HCT116 (cell line): ENCODE measurements around the gene NFE2L2.

ENCODE experiments used
- EGR1 ChIP-seq: IDR thresholded peaks from 2 replicates; pipeline ENCODE4 v1.6.1; 2012; ENCODE audit warnings: low read depth
- EZH2 ChIP-seq: fragments of 200-600 bp; sonication (generic); IDR thresholded peaks from 2 replicates; pipeline ENCODE4 v1.6.1; 2017; ENCODE audit warnings: antibody characterized with exemption, mixed run types
- EZH2phosphoT487 ChIP-seq: fragments of 200-600 bp; IDR thresholded peaks from 2 replicates; pipeline ENCODE4 v1.6.1; 2018; ENCODE audit warnings: antibody characterized with exemption, borderline replicate concordance
- POLR2A ChIP-seq: IDR thresholded peaks from 2 replicates; pipeline ENCODE4 v1.7.0; 2011; ENCODE audit warnings: borderline replicate concordance; ENCODE audit not compliant: insufficient read depth, insufficient read length; ENCODE audit errors: extremely low read depth
- POLR2AphosphoS5 ChIP-seq: IDR thresholded peaks from 2 replicates; pipeline ENCODE4 v1.6.1; 2011; ENCODE audit warnings: mild to moderate bottlenecking, low read depth, low read length, moderate library complexity
- SRF ChIP-seq: IDR thresholded peaks from 2 replicates; pipeline ENCODE4 v1.6.1; 2012; ENCODE audit warnings: low read depth
- TCF7L2 ChIP-seq: IDR thresholded peaks from 2 replicates; pipeline ENCODE4 v1.7.0; 2011; ENCODE audit warnings: borderline replicate concordance, inconsistent platforms; ENCODE audit not compliant: insufficient read depth, insufficient read length; ENCODE audit errors: extremely low read depth
- YY1 ChIP-seq: IDR thresholded peaks from 2 replicates; pipeline ENCODE4 v1.6.1; 2011; ENCODE audit warnings: low read length, low read depth, moderate library complexity, mild to moderate bottlenecking; ENCODE audit not compliant: insufficient replicate concordance; ENCODE audit errors: extremely low read depth
- ZNF274 ChIP-seq: fragments of 200-500 bp; sonication (Bioruptor generic); IDR thresholded peaks from 2 replicates; pipeline ENCODE4 v1.6.1; 2014; ENCODE audit warnings: mild to moderate bottlenecking, low read depth, low read length, inconsistent platforms
- TF ChIP-seq, protein P1 (sequence below), 3 experiments: fragments of 200-600 bp in 1 of 3; sonication (generic) in 1 of 3; IDR thresholded peaks in 2 of 3; conservative IDR thresholded peaks in 1 of 3; 2 replicates each; pipeline ENCODE4 v1.5.1; 2012 to 2017; ENCODE audit warnings: low read depth in 2 of 3, low read length in 2 of 3, antibody characterized with exemption in 1 of 3, borderline replicate concordance in 1 of 3, control low read depth in 1 of 3, mild to moderate bottlenecking in 1 of 3, mixed read lengths in 1 of 3, mixed run types in 1 of 3, moderate library complexity in 1 of 3; ENCODE audit not compliant: insufficient read depth in 1 of 3
- TF ChIP-seq, protein P2 (sequence below): IDR thresholded peaks from 2 replicates; pipeline ENCODE4 v1.6.1; 2012
- TF ChIP-seq, protein P3 (sequence below): IDR thresholded peaks from 2 replicates; pipeline ENCODE4 v1.6.1; 2012
- TF ChIP-seq, protein P4 (sequence below): IDR thresholded peaks from 2 replicates; pipeline ENCODE4 v1.6.1; 2011; ENCODE audit warnings: mild to moderate bottlenecking, low read length, moderate library complexity; ENCODE audit not compliant: insufficient replicate concordance; ENCODE audit errors: extremely low read depth

DNA sequence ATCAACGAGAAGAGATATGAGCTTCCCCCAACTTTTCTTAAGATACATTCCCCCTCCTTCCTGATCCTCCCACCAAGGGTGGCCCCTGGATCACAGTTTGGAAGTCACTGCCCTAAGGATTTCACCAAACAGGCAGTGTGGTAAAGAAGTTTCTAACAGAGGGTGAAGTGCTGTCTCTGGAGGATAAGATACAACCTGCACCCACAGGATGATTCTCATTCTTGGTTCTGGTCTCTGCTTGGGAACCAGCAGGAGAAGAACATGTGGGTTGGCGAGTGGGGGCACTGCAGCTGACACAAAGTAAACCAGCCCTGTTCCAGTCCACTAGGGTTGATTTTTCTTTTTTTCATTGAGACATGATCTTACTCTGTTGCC, 9.3 kb downstream of the NFE2L2 start:
- TF ChIP-seq POLR2AphosphoS5 (no peak), ZNF274 (no peak), POLR2A (no peak), YY1 (no peak), EZH2 (no peak), EGR1 (no peak), SRF (no peak), TCF7L2 (no peak), EZH2phosphoT487 (no peak)
- TF ChIP-seq, protein P1, sequence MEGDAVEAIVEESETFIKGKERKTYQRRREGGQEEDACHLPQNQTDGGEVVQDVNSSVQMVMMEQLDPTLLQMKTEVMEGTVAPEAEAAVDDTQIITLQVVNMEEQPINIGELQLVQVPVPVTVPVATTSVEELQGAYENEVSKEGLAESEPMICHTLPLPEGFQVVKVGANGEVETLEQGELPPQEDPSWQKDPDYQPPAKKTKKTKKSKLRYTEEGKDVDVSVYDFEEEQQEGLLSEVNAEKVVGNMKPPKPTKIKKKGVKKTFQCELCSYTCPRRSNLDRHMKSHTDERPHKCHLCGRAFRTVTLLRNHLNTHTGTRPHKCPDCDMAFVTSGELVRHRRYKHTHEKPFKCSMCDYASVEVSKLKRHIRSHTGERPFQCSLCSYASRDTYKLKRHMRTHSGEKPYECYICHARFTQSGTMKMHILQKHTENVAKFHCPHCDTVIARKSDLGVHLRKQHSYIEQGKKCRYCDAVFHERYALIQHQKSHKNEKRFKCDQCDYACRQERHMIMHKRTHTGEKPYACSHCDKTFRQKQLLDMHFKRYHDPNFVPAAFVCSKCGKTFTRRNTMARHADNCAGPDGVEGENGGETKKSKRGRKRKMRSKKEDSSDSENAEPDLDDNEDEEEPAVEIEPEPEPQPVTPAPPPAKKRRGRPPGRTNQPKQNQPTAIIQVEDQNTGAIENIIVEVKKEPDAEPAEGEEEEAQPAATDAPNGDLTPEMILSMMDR (IDR thresholded peaks at IDR 0.05 in 2 of 3, conservative IDR thresholded peaks at IDR 0.05 in 1 of 3; ENCODE audit: borderline replicate concordance in 1 of 3, insufficient read depth in 1 of 3, low read depth in 2 of 3, low read length in 2 of 3): no peak
- TF ChIP-seq, protein P2, sequence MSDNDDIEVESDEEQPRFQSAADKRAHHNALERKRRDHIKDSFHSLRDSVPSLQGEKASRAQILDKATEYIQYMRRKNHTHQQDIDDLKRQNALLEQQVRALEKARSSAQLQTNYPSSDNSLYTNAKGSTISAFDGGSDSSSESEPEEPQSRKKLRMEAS: no peak
- TF ChIP-seq, protein P3, sequence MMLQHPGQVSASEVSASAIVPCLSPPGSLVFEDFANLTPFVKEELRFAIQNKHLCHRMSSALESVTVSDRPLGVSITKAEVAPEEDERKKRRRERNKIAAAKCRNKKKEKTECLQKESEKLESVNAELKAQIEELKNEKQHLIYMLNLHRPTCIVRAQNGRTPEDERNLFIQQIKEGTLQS: no peak
- TF ChIP-seq, protein P4, sequence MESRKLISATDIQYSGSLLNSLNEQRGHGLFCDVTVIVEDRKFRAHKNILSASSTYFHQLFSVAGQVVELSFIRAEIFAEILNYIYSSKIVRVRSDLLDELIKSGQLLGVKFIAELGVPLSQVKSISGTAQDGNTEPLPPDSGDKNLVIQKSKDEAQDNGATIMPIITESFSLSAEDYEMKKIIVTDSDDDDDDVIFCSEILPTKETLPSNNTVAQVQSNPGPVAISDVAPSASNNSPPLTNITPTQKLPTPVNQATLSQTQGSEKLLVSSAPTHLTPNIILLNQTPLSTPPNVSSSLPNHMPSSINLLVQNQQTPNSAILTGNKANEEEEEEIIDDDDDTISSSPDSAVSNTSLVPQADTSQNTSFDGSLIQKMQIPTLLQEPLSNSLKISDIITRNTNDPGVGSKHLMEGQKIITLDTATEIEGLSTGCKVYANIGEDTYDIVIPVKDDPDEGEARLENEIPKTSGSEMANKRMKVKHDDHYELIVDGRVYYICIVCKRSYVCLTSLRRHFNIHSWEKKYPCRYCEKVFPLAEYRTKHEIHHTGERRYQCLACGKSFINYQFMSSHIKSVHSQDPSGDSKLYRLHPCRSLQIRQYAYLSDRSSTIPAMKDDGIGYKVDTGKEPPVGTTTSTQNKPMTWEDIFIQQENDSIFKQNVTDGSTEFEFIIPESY: no peak
